ENCODE measurements around the gene RNH1.
A peak's percentile ranks its signal among the peaks of the same experiment; 100 is the strongest.

The RNH1 gene

DNA sequence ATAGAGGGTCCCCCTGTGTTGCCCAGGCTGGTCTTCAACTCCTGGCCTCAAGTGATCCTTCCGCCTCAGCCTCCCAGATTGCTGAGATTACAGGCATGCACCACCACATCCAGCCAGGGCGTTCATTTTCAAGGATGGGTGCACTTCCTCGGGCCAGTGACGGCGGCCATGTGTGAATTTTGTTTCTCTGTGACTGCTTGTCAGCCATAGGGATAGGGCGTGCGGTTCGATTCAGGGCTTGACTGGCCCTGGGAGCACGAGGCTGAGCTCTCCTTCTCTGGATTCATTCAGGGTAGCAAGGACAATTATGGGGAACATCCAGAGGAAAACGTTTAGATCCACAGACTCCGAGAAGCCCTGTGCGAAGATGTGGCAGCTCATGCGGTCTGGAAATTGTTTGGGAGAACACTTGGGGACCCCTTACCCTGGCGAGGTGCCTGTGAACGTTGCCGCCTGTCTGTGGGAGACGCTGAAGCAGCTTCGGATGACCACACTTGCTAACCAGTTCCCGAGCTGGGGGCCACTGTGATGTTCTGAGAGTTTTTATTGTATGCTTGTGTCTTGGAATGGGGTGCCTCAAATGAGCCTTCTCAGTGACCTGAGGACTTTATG lies 54.0 kb downstream of the RNH1 start:
- no peak for DNase-seq (ENCODE audit: low read depth)
- no peak overlapping the region for H3K4me3 ChIP-seq (ENCODE audit: control insufficient read depth, low read depth, low read length)
- TF ChIP-seq, protein P1, sequence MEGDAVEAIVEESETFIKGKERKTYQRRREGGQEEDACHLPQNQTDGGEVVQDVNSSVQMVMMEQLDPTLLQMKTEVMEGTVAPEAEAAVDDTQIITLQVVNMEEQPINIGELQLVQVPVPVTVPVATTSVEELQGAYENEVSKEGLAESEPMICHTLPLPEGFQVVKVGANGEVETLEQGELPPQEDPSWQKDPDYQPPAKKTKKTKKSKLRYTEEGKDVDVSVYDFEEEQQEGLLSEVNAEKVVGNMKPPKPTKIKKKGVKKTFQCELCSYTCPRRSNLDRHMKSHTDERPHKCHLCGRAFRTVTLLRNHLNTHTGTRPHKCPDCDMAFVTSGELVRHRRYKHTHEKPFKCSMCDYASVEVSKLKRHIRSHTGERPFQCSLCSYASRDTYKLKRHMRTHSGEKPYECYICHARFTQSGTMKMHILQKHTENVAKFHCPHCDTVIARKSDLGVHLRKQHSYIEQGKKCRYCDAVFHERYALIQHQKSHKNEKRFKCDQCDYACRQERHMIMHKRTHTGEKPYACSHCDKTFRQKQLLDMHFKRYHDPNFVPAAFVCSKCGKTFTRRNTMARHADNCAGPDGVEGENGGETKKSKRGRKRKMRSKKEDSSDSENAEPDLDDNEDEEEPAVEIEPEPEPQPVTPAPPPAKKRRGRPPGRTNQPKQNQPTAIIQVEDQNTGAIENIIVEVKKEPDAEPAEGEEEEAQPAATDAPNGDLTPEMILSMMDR (IDR thresholded peaks at IDR 0.05; ENCODE audit: control insufficient read depth, insufficient read depth, low read depth, low read length, missing control alignments), result no peak

DNA sequence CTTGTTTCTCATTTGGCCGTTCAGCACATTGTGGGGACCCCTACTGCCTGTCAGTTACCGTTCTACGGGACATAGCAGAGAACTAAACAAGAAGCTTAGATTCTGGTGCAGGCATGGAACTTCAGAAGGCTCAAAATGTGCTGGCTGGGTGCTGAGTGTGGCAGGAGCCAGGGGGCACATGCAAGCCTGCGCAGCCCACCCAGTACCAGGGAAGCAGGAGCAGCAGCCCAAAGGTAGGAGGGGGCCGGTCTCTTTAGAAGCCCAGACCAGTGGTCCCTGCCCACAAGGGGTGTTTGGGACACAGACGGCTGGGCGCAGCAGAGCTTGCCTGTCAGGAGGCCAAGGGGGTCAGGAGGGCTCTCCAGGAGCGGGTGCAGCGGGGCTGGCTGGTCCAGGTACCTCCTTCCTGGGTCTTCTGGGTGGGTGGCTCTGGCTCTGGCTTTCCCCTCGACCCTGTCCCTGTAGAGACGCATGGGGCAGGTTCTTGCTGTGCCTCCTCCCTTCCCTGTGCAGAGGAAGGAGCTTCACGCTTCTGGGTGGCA lies 54.8 kb downstream of the RNH1 start:
- no peak for DNase-seq (ENCODE audit: low read depth)
- TF ChIP-seq, protein P1 (IDR thresholded peaks at IDR 0.05; ENCODE audit: control insufficient read depth, insufficient read depth, low read depth, low read length, missing control alignments), result no peak
- H3K4me3 ChIP-seq (ENCODE audit: control insufficient read depth, low read depth, low read length), result no peak overlapping the region

DNA sequence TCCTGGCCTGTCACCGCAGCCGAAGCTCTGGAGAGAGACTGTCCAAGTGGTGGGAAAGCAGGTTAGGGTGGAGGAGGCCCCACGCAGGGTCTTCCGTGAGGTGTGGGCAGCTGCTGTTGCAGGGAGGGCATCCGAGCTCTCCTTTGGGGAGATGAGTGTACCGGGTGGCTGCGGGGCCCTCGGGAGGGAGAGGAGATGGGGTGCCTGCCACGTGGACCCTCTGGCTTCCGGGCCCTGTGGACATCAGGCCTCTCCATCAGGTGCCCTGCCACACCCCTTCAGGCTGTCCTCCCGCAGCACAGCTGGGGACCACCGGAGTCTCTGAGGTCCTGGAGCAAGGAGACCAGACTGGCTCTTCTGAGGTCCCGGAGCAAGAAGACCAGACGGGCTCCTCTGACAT lies 55.3 kb downstream of the RNH1 start:
- no peak for DNase-seq (ENCODE audit: low read depth)
- peak overlapping the region; percentile 65 for H3K4me3 ChIP-seq (ENCODE audit: control insufficient read depth, low read depth, low read length)
- TF ChIP-seq, protein P1 (IDR thresholded peaks at IDR 0.05; ENCODE audit: control insufficient read depth, insufficient read depth, low read depth, low read length, missing control alignments), result no peak

DNA sequence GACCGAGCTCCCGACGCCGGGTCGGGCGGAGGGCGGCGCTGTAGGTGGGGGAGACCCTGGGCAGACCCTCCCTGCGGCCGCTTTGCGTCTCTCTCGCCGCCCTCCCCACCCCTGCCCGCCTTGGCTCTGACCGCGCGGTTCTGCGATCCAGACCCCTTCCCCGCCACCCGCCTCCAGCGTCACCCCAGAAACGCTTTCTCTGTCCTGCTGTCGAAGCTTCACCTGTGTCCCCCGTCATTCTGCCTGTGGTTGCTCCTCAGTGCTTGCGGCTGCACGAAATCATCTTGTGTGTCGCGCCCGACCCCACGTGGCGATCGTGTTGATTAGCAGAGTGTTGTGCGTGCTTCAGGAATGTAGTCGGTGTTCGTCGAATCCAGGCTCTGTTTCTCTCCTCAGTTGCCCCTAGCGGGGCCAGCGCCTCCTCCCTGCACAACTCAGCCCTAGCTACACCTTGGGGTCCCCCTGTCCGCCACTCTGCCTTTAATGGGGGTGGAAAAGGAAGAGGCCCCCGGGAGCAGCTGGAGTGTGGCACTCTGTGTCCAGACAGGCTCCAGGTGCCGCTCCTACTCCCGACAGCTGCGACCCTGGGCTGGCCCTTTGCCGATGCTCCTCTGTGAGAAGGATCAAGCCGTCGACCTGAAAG lies 56.1 kb downstream of the RNH1 start:
- H3K4me3 ChIP-seq (ENCODE audit: control insufficient read depth, low read depth, low read length), result peak overlapping the region; percentile 65
- DNase-seq (ENCODE audit: low read depth), result no peak
- TF ChIP-seq, protein P1 (IDR thresholded peaks at IDR 0.05; ENCODE audit: control insufficient read depth, insufficient read depth, low read depth, low read length, missing control alignments), result peak; percentile 19

DNA sequence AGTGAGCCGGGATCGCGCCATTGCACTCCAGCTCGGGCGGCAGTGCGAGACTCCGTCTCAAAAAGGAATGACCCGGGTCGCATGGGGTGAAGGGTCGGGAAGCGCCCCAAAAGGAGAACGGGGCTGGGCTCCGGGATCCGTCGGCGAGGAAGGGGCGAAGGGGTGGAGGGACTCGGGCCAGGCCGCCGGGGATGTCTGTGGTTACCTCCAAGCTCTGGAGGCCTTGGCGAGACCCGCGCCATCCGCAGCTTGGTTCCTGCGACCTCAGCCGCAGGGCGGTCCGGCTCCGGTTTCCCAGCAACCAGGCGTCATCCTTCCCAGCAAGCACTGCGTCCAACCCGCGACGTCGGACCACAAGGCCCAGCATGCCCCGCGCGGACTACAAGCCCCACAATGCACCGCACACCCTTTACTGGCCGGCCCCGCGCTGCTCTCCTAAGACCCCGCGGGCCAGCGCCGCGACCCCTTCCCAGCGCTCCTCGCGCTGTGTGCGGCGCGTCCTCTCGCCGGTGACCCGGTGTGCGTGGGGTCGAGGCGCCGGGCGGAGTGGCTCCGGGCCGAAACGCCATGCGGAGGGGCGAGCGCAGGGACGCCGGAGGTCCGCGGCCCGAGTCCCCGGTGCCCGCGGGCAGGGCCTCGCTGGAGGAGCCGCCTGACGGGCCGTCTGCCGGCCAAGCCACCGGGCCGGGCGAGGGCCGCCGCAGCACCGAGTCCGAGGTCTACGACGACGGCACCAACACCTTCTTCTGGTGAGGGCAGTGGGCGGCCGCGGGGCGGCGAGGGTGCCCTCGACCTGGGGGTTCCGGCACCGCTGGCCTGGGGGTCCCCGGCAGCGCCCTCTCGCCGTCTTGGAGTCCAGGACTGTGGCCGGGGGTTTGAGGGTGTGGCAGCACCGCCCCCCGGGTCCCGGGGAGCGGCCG lies 56.9 kb downstream of the RNH1 start, which contains the start of gene PTDSS2:
Gene PTDSS2 (plus strand): TSS at position 391 of the 920 bp plus-strand sequence. CDS start 177 bp downstream, at position 568.
- H3K4me3 ChIP-seq (ENCODE audit: control insufficient read depth, low read depth, low read length), result peak within 1 kb of the TSS; percentile 65
- peak; percentile 70 for DNase-seq (ENCODE audit: low read depth)
- TF ChIP-seq, protein P1 (IDR thresholded peaks at IDR 0.05; ENCODE audit: control insufficient read depth, insufficient read depth, low read depth, low read length, missing control alignments), result no peak
